ENCODE data around the gene CMIP.

GRCh38 chr16:81571175-81571574 is 126.6 kb downstream of the CMIP start:
- TF ChIP-seq, protein P1, sequence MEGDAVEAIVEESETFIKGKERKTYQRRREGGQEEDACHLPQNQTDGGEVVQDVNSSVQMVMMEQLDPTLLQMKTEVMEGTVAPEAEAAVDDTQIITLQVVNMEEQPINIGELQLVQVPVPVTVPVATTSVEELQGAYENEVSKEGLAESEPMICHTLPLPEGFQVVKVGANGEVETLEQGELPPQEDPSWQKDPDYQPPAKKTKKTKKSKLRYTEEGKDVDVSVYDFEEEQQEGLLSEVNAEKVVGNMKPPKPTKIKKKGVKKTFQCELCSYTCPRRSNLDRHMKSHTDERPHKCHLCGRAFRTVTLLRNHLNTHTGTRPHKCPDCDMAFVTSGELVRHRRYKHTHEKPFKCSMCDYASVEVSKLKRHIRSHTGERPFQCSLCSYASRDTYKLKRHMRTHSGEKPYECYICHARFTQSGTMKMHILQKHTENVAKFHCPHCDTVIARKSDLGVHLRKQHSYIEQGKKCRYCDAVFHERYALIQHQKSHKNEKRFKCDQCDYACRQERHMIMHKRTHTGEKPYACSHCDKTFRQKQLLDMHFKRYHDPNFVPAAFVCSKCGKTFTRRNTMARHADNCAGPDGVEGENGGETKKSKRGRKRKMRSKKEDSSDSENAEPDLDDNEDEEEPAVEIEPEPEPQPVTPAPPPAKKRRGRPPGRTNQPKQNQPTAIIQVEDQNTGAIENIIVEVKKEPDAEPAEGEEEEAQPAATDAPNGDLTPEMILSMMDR (IDR thresholded peaks at IDR 0.05; ENCODE audit: poor library complexity, severe bottlenecking), result no peak
- TF ChIP-seq REST (IDR thresholded peaks at IDR 0.05; ENCODE audit: borderline replicate concordance) (no peak), EP300 (conservative IDR thresholded peaks at IDR 0.05; ENCODE audit: poor library complexity, severe bottlenecking) (no peak), POLR2AphosphoS5 (IDR thresholded peaks at IDR 0.05) (no peak), EZH2 (IDR thresholded peaks at IDR 0.05; ENCODE audit: borderline replicate concordance, insufficient read depth, low read length, poor library complexity, severe bottlenecking) (no peak), TAF1 (IDR thresholded peaks at IDR 0.05; ENCODE audit: low read depth) (no peak), RAD21 (conservative IDR thresholded peaks at IDR 0.05) (no peak), SMC3 (conservative IDR thresholded peaks at IDR 0.05; ENCODE audit: poor library complexity) (no peak)
